Effector memory CD4-positive, alpha-beta T cell (primary cell): ENCODE results near the gene SCAF1.

Experiments
- DNase-seq, 3 donors: peaks; one replicate each; pipeline ENCODE4 v3.0.0-alpha.2; 2020
- H3K27ac ChIP-seq: 2 replicates; pipeline ENCODE4 v1.7.0; 2013; ENCODE audit warnings: mild to moderate bottlenecking, low read length, moderate library complexity; ENCODE audit not compliant: insufficient read depth, poor library complexity, severe bottlenecking
- H3K27me3 ChIP-seq: replicated peaks from 2 replicates; pipeline ENCODE4 v1.7.0; 2013; ENCODE audit warnings: mild to moderate bottlenecking, low read length; ENCODE audit not compliant: insufficient read depth, control insufficient read depth, poor library complexity, severe bottlenecking
- H3K36me3 ChIP-seq: 2 replicates; pipeline ENCODE4 v1.7.0; 2013; ENCODE audit warnings: mild to moderate bottlenecking, low read length, moderate library complexity; ENCODE audit not compliant: control insufficient read depth, insufficient read depth
- H3K4me1 ChIP-seq: 2 replicates; pipeline ENCODE4 v1.7.0; 2013; ENCODE audit warnings: low read length, mild to moderate bottlenecking; ENCODE audit not compliant: control insufficient read depth, insufficient read depth, poor library complexity, severe bottlenecking
- H3K4me3 ChIP-seq: 2 replicates; pipeline ENCODE4 v1.7.0; 2013; ENCODE audit warnings: low read length, low read depth, mild to moderate bottlenecking; ENCODE audit not compliant: insufficient read depth, poor library complexity, severe bottlenecking
- H3K9me3 ChIP-seq: 2 replicates; pipeline ENCODE4 v1.7.0; 2013; ENCODE audit warnings: mild to moderate bottlenecking, low read length, moderate library complexity; ENCODE audit not compliant: control insufficient read depth

SCAF1 gene

DNA sequence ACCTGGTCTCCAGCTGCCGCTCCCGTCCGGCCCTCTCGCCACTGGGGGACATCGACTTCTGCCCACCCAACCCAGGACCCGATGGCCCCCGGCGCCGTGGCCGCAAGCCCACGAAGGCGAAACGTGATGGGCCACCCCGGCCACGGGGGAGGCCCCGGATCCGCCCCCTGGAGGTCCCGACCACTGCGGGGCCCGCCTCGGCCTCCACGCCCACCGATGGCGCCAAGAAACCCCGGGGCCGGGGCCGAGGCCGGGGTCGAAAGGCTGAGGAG, 44.4 kb upstream of the SCAF1 start:
- H3K9me3 ChIP-seq, result no peaks in the 10 kb centered on the region
- H3K36me3 ChIP-seq, result peaks cover 73% of the 10 kb centered on the region
- DNase-seq, result no peak
- no peak overlapping the region for H3K4me3 ChIP-seq
- no peak overlapping the region for H3K27ac ChIP-seq
- H3K4me1 ChIP-seq, result peaks cover 7% of the 10 kb centered on the region
- H3K27me3 ChIP-seq, result no peaks in the 10 kb centered on the region

DNA sequence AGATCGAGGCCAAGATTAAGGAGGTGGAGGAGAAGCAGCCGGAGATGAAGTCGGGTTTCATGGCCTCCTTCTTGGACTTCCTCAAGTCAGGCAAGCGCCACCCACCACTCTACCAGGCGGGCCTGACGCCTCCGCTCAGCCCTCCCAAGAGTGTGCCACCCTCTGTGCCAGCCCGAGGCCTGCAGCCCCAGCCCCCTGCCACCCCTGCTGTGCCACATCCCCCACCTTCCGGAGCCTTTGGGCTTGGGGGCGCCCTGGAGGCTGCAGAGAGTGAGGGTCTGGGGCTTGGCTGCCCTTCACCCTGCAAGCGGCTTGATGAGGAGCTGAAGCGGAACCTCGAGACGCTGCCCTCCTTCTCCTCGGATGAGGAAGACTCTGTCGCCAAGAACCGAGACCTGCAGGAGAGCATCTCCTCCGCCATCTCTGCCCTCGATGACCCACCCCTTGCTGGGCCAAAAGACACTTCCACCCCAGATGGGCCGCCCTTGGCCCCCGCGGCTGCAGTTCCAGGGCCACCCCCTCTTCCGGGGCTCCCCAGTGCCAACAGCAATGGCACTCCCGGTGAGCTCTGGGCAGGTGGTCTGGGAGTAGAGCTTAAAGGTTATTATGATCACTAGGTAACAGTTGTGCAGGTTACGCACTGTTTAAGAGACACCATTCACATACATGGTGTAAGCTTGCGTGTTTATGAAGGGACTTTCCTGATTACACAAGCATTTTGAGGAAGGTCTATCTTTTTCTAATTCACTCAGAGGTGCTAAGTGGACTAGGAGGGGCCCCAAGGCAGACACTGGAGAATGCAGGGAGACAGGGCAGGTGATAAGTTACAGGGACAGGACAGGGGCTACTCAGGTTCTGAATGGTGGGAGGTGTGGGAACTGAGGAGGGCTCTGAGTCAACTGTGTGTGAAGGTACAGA, 42.4 kb upstream of the SCAF1 start:
- no peak for DNase-seq
- Histone ChIP-seq H3K27me3 (no peaks in the 10 kb centered on the region), H3K36me3 (peaks cover 83% of the 10 kb centered on the region)

DNA sequence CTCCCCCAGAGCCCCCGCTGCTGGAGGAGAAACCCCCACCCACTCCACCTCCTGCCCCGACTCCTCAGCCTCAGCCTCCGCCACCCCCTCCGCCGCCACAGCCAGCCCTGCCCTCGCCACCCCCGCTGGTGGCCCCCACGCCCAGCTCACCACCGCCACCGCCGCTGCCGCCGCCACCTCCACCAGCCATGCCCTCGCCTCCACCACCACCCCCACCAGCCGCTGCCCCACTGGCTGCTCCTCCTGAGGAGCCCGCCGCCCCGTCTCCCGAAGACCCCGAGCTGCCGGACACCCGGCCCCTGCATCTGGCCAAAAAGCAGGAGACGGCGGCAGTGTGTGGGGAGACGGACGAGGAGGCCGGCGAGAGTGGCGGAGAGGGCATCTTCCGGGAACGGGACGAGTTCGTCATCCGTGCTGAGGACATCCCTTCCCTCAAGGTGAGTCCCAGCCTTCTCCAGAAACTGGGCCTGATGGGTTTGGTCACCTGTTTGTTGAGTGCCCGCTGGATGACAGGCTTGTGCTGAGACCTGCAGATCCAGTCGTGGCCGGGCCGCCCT, 40.4 kb upstream of the SCAF1 start:
- no peaks in the 10 kb centered on the region for H3K27me3 ChIP-seq
- no peak overlapping the region for H3K27ac ChIP-seq
- no peak for DNase-seq
- H3K9me3 ChIP-seq, result no peaks in the 10 kb centered on the region
- no peak overlapping the region for H3K4me3 ChIP-seq
- H3K4me1 ChIP-seq, result no peaks in the 10 kb centered on the region
- H3K36me3 ChIP-seq, result peaks cover 75% of the 10 kb centered on the region

More for the DNA sequence above, 42.4 kb upstream of the SCAF1 start:
- Histone ChIP-seq H3K4me3 (no peak overlapping the region), H3K27ac (no peak overlapping the region), H3K9me3 (no peaks in the 10 kb centered on the region), H3K4me1 (no peaks in the 10 kb centered on the region)

DNA sequence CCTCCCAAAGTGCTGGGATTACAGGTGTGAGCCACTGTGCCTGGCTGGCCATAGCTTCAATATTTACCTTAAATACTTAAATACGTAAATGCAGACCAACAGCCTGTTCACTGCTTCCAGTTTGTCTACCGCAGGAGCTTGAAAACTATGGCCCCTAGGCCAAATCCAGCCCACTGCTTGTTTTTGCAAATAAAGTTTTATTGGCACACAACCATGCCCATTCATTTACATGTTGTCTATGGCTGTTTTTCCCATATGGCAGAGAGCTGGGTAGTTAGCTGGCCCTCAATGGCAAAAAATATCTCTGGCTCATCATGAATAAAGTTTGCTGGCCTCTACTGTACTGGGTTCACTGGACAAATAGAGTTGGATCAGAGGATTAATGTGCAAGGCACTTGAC, 39.2 kb upstream of the SCAF1 start:
- H3K9me3 ChIP-seq, result no peaks in the 10 kb centered on the region

GRCh38 chr19:49605605-49606004, 36.4 kb upstream of the SCAF1 start:
- Histone ChIP-seq H3K36me3 (peaks cover 62% of the 10 kb centered on the region), H3K27ac (no peak overlapping the region), H3K4me3 (no peak overlapping the region), H3K9me3 (no peaks in the 10 kb centered on the region), H3K27me3 (no peaks in the 10 kb centered on the region), H3K4me1 (no peaks in the 10 kb centered on the region)
- no peak for DNase-seq

More for the DNA sequence above, 39.2 kb upstream of the SCAF1 start:
- H3K27ac ChIP-seq, result no peak overlapping the region
- H3K36me3 ChIP-seq, result peaks cover 73% of the 10 kb centered on the region
- H3K4me3 ChIP-seq, result no peak overlapping the region
- H3K4me1 ChIP-seq, result no peaks in the 10 kb centered on the region
- DNase-seq, result no peak
- no peaks in the 10 kb centered on the region for H3K27me3 ChIP-seq

DNA sequence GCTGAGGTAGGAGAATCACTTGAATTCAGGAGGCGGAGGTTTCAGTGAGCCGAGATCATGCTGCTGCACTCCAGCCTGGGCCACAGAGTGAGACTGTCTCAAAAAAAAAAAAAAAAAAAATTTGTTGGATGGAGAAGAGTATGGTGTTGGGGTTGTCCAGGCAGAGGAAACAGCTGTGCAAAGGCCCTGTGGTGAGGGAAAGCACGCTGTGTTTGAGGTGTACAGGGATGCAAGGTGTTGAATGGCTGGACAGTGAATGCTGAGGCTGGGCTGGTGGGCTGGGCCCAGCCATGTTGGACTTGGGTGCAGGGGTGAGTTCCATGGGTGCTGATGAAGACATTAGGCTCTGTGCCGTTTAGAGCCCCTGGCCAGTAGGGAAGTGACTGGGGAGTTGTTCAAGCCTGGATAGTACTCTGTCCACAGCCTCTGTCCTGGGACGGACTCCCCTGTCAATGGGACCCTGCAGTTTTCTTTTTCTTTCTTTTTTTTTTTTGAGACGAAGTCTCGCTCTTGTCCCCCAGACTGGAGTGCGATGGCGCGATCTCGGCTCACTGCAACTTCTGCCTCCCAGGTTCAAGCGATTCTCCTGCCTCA, 32.4 kb upstream of the SCAF1 start:
- H3K27me3 ChIP-seq, result no peaks in the 10 kb centered on the region
- peaks cover 32% of the 10 kb centered on the region for H3K36me3 ChIP-seq
- DNase-seq, result no peak
- no peak overlapping the region for H3K27ac ChIP-seq
- H3K4me1 ChIP-seq, result no peaks in the 10 kb centered on the region
- no peak overlapping the region for H3K4me3 ChIP-seq
- no peaks in the 10 kb centered on the region for H3K9me3 ChIP-seq

GRCh38 chr19:49613374-49613773, 28.6 kb upstream of the SCAF1 start:
- Histone ChIP-seq H3K4me3 (no peak overlapping the region), H3K36me3 (peaks cover 42% of the 10 kb centered on the region), H3K27ac (peak overlapping the region; percentile 21), H3K27me3 (no peaks in the 10 kb centered on the region), H3K4me1 (no peaks in the 10 kb centered on the region), H3K9me3 (no peaks in the 10 kb centered on the region)
- DNase-seq, result no peak

GRCh38 chr19:49614096-49614833, 27.7 kb upstream of the SCAF1 start:
- H3K36me3 ChIP-seq, result peaks cover 41% of the 10 kb centered on the region
- no peaks in the 10 kb centered on the region for H3K4me1 ChIP-seq
- H3K9me3 ChIP-seq, result no peaks in the 10 kb centered on the region
- peak overlapping the region; percentile 13 for H3K27ac ChIP-seq
- no peak overlapping the region for H3K4me3 ChIP-seq
- H3K27me3 ChIP-seq, result no peaks in the 10 kb centered on the region
- DNase-seq, result no peak

- Histone ChIP-seq H3K27me3 (no peaks in the 10 kb centered on the region), H3K4me1 (no peaks in the 10 kb centered on the region), H3K27ac (no peak overlapping the region), H3K36me3 (peaks cover 48% of the 10 kb centered on the region), H3K4me3 (no peak overlapping the region), H3K9me3 (no peaks in the 10 kb centered on the region)
- DNase-seq, result no peak
These were observed 26.1 kb upstream of the SCAF1 start for GRCh38 chr19:49615861-49616260.

DNA sequence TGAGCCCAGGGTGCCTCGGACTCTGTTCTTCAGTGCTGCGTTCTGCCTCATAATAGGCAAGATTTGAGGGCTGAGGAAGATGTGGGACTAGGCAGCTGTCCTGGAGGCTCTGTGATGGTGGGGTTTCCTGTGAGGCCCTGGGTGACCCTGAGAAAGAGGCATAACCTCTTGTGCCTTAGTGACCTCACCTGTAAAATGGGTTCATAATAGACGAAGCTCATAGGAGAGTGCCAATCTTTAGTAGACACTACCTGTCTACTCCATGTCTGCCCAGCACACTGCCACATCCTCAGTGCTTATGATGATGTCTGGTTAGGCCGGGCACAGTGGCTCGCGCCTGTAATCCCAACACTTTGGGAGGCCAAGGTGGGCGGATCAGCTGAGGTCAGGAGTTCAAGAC, 25.5 kb upstream of the SCAF1 start:
- H3K36me3 ChIP-seq, result peaks cover 51% of the 10 kb centered on the region
- no peaks in the 10 kb centered on the region for H3K27me3 ChIP-seq
- DNase-seq, result no peak
- H3K27ac ChIP-seq, result no peak overlapping the region
- no peaks in the 10 kb centered on the region for H3K4me1 ChIP-seq
- no peak overlapping the region for H3K4me3 ChIP-seq
- H3K9me3 ChIP-seq, result no peaks in the 10 kb centered on the region
